ENCODE measurements around the gene TBCD. TPM values are rescaled to one million over a fixed set of nuclear protein-coding genes. Genes with fewer than 3 reads are reported as not detected.

Gene TBCD
- total RNA-seq, 2 experiments from 2014 or later: 71.8 to 75.3 TPM

GRCh38 chr17:82716203-82717010 is 35.5 kb upstream of the TBCD start, which contains the start of gene FN3KRP:
FN3KRP (plus strand) TSS chr17:82716706; CDS start chr17:82716756, 50 bp downstream.
- peak within 1 kb of the TSS; percentile 88 for H3K4me3 Mint-ChIP-seq
- peaks cover 13% of the 10 kb centered on the region for H3K4me1 Mint-ChIP-seq (ENCODE audit: low read depth)
- H3K27ac Mint-ChIP-seq: peak within 1 kb of the TSS; percentile 77
- H3K27me3 Mint-ChIP-seq (ENCODE audit: low read depth): no peaks in the 10 kb centered on the region
- peaks cover 6% of the 10 kb centered on the region for H3K36me3 Mint-ChIP-seq (ENCODE audit: low read depth)
- H3K9me3 Mint-ChIP-seq: no peaks in the 10 kb centered on the region
- peak; percentile 90 for DNase-seq
- CTCF ChIA-PET: interaction anchor here (1.0 kb wide), 1 partner anchor 47 kb away, joined by 3 read pairs; no protein-coding TSS in a partner anchor
- intact Hi-C loops (cut with micrococcal nuclease): loop anchor here (1.0 to 5.0 kb wide), 5 partner anchors 18 to 336 kb away; partner anchors contain the start of genes NARF, RAB40B and WDR45B

- intact Hi-C loops (cut with micrococcal nuclease): loop anchor here (5.0 kb wide), 2 partner anchors 72 to 333 kb away; partner anchors contain the start of gene WDR45B
- peaks cover 13% of the 10 kb centered on the region for H3K4me1 Mint-ChIP-seq (ENCODE audit: low read depth)
- H3K27me3 Mint-ChIP-seq (ENCODE audit: low read depth): no peaks in the 10 kb centered on the region
- H3K9me3 Mint-ChIP-seq: no peaks in the 10 kb centered on the region
- no peak overlapping the region for H3K27ac Mint-ChIP-seq
- H3K4me3 Mint-ChIP-seq: no peak overlapping the region
- DNase-seq: no peak
- H3K36me3 Mint-ChIP-seq (ENCODE audit: low read depth): peaks cover 16% of the 10 kb centered on the region
- CTCF ChIA-PET: no interaction called here
Observed at GRCh38 chr17:82718986-82719685, 32.7 kb upstream of the TBCD start.

- Mint-ChIP-seq H3K36me3 (ENCODE audit: low read depth) (peaks cover 16% of the 10 kb centered on the region), H3K27me3 (ENCODE audit: low read depth) (no peaks in the 10 kb centered on the region), H3K4me1 (ENCODE audit: low read depth) (peaks cover 13% of the 10 kb centered on the region), H3K27ac (no peak overlapping the region), H3K4me3 (no peak overlapping the region), H3K9me3 (no peaks in the 10 kb centered on the region)
- no peak for DNase-seq
- intact Hi-C loops (cut with micrococcal nuclease): no loop called here
- CTCF ChIA-PET: no interaction called here
Observed at GRCh38 chr17:82720204-82720603, 31.7 kb upstream of the TBCD start.

- intact Hi-C loops (cut with micrococcal nuclease): no loop called here
- Mint-ChIP-seq H3K36me3 (ENCODE audit: low read depth) (peaks cover 21% of the 10 kb centered on the region), H3K4me3 (no peak overlapping the region), H3K27me3 (ENCODE audit: low read depth) (no peaks in the 10 kb centered on the region), H3K27ac (no peak overlapping the region), H3K9me3 (no peaks in the 10 kb centered on the region), H3K4me1 (ENCODE audit: low read depth) (peaks cover 7% of the 10 kb centered on the region)
- CTCF ChIA-PET: no interaction called here
- DNase-seq: no peak
Observed at GRCh38 chr17:82722341-82723013, 29.4 kb upstream of the TBCD start.

- intact Hi-C loops (cut with micrococcal nuclease): no loop called here
- no peak for DNase-seq
- no peaks in the 10 kb centered on the region for H3K4me1 Mint-ChIP-seq (ENCODE audit: low read depth)
- no peak overlapping the region for H3K27ac Mint-ChIP-seq
- no peaks in the 10 kb centered on the region for H3K27me3 Mint-ChIP-seq (ENCODE audit: low read depth)
- no peak overlapping the region for H3K4me3 Mint-ChIP-seq
- no peaks in the 10 kb centered on the region for H3K9me3 Mint-ChIP-seq
- CTCF ChIA-PET: no interaction called here
- peaks cover 20% of the 10 kb centered on the region for H3K36me3 Mint-ChIP-seq (ENCODE audit: low read depth)
Observed at GRCh38 chr17:82723169-82723807, 28.6 kb upstream of the TBCD start.

GRCh38 chr17:82726427-82726826 is 25.4 kb upstream of the TBCD start:
- Mint-ChIP-seq H3K36me3 (ENCODE audit: low read depth) (peaks cover 15% of the 10 kb centered on the region), H3K27me3 (ENCODE audit: low read depth) (no peaks in the 10 kb centered on the region), H3K27ac (no peak overlapping the region), H3K4me1 (ENCODE audit: low read depth) (no peaks in the 10 kb centered on the region), H3K4me3 (no peak overlapping the region), H3K9me3 (no peaks in the 10 kb centered on the region)
- no peak for DNase-seq
- CTCF ChIA-PET: interaction anchor here (0.7 kb wide), 1 partner anchor 42 kb away, joined by 3 read pairs; no protein-coding TSS in a partner anchor
- intact Hi-C loops (cut with micrococcal nuclease): no loop called here

GRCh38 chr17:82729479-82730260 is 22.2 kb upstream of the TBCD start:
- H3K9me3 Mint-ChIP-seq: peaks cover 5% of the 10 kb centered on the region
- H3K36me3 Mint-ChIP-seq (ENCODE audit: low read depth): peaks cover 17% of the 10 kb centered on the region
- intact Hi-C loops (cut with micrococcal nuclease): no loop called here
- no peaks in the 10 kb centered on the region for H3K27me3 Mint-ChIP-seq (ENCODE audit: low read depth)
- H3K4me1 Mint-ChIP-seq (ENCODE audit: low read depth): no peaks in the 10 kb centered on the region
- H3K27ac Mint-ChIP-seq: no peak overlapping the region
- CTCF ChIA-PET: no interaction called here
- no peak overlapping the region for H3K4me3 Mint-ChIP-seq
- DNase-seq: no peak

- Mint-ChIP-seq H3K27me3 (ENCODE audit: low read depth) (no peaks in the 10 kb centered on the region), H3K9me3 (peaks cover 5% of the 10 kb centered on the region), H3K4me1 (ENCODE audit: low read depth) (peaks cover 5% of the 10 kb centered on the region), H3K27ac (no peak overlapping the region), H3K36me3 (ENCODE audit: low read depth) (peaks cover 12% of the 10 kb centered on the region), H3K4me3 (no peak overlapping the region)
- CTCF ChIA-PET: no interaction called here
- intact Hi-C loops (cut with micrococcal nuclease): no loop called here
- DNase-seq: no peak
Observed at GRCh38 chr17:82732118-82732743, 19.6 kb upstream of the TBCD start.

GRCh38 chr17:82734987-82735866 is 16.6 kb upstream of the TBCD start, which contains the start of gene FN3K:
FN3K (plus strand) TSS chr17:82735615; CDS start chr17:82735637, 22 bp downstream.
- H3K9me3 Mint-ChIP-seq: peaks cover 8% of the 10 kb centered on the region
- peaks cover 5% of the 10 kb centered on the region for H3K4me1 Mint-ChIP-seq (ENCODE audit: low read depth)
- no peaks in the 10 kb centered on the region for H3K27me3 Mint-ChIP-seq (ENCODE audit: low read depth)
- intact Hi-C loops (cut with micrococcal nuclease): no loop called here
- CTCF ChIA-PET: no interaction called here
- DNase-seq: no peak
- no peak within 1 kb of the TSS for H3K27ac Mint-ChIP-seq
- H3K4me3 Mint-ChIP-seq: peak within 1 kb of the TSS; percentile 42
- peaks cover 17% of the 10 kb centered on the region for H3K36me3 Mint-ChIP-seq (ENCODE audit: low read depth)

- intact Hi-C loops (cut with micrococcal nuclease): no loop called here
- CTCF ChIA-PET: no interaction called here
- Mint-ChIP-seq H3K27me3 (ENCODE audit: low read depth) (no peaks in the 10 kb centered on the region), H3K4me3 (no peak overlapping the region), H3K9me3 (peaks cover 18% of the 10 kb centered on the region), H3K36me3 (ENCODE audit: low read depth) (peaks cover 29% of the 10 kb centered on the region), H3K4me1 (ENCODE audit: low read depth) (peaks cover 5% of the 10 kb centered on the region), H3K27ac (no peak overlapping the region)
- no peak for DNase-seq
Observed at GRCh38 chr17:82736511-82737185, 15.2 kb upstream of the TBCD start.
